Measurements from ENCODE around the gene OR10K1.
A peak's percentile ranks its signal among the peaks of the same experiment; 100 is the strongest.
"Not testable (repeated sequence)": the region's sequence is repeated elsewhere in the genome, so short reads cannot be mapped to it uniquely, and the experiment has no call there.

The OR10K1 gene, protein sequence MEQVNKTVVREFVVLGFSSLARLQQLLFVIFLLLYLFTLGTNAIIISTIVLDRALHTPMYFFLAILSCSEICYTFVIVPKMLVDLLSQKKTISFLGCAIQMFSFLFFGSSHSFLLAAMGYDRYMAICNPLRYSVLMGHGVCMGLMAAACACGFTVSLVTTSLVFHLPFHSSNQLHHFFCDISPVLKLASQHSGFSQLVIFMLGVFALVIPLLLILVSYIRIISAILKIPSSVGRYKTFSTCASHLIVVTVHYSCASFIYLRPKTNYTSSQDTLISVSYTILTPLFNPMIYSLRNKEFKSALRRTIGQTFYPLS

DNA sequence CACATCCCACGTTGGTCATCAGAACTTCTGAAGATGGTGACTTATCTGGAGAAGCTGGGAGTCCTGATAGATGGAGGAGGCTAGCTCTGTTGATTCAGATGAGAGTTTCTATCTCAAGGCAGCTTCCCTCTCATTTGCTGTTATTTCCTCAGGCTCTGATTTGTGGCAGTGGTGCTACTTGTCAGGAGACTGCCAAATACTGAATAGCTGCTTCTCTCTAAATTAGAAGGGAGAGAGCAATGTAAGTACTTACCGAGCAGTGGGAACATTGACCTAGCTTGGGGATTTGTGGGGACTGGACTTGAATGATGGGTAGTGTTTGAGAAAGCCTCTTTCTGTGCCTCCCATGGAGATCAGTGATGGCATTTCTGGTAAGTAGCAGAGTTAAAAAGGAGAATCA lies at the start of gene OR10K1:
TSS of gene OR10K1 (plus strand) at position 301 of the 400 bp plus-strand sequence. CDS start 3,728 bp downstream, outside the sequence.
- DNase-seq, result no peak

DNA sequence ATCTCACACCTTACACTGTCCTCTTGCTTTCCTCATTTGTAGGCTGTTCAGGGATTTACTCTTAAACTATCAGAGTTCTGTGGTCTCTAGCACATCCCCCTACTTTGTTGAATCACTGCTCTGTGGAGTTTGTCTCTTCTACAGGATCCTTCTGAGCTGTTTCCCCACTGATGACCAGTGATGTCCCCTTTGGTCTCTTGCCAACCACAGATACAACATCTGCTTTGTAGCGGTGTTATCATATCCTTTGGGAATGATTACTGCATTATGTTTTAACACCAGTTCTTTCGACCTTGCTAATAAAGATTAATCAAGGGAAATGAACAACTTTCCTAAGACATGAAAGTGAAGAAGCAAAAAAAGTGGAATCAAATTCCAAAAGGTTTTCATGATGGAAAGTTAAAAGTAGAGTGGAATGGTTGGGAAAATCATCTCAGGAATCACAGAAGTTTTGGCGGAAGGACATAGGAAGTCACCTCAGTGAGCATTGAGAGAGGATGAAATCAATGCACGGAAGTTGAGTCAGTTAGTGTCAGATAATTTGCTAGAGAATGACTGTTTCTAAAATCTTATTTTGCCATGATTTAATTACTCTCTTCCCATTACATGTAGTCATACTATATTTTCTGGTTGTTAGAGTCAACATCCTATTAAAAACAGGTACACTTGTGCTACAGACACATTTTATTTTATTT lies 46.8 kb upstream of the OR10K1 start:
- DNase-seq, result no peak

DNA sequence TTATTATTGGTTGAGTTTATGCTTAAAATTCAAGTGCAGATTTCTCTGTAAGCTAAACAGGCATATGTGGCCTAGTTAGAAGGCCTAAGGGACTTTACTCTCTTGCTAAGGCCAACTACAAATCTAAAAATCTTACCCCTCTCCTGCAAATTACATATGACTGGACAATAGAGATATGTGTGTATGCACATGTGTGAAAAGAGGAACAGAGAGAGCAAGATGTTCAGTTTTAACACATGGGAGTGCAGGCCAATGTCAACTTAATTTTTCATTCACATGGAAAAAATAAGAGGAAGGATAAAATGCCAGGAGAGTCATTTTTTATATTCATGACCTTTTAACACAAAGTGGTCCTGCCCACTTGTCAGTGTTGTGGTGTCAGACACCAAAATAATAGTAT lies 44.0 kb upstream of the OR10K1 start:
- no peak for DNase-seq

DNA sequence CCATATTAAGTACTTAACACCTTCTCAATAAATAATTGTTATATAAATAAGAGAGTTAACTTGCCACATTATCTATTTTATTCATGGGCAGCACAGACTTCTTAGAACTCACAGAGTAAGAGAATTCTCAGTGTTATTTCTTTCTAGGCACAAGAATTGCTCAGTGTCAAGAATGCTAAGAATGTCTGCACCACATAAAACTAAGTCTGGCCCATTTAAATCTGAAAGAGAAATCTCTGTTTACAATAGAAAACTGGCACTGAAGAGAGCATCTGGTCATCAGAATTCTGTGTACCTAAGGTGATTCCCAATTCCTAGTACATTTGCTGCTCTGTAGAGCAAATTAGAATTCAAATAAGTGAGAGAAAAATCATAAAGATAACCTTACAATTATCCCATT lies 39.4 kb upstream of the OR10K1 start:
- DNase-seq, result no peak

DNA sequence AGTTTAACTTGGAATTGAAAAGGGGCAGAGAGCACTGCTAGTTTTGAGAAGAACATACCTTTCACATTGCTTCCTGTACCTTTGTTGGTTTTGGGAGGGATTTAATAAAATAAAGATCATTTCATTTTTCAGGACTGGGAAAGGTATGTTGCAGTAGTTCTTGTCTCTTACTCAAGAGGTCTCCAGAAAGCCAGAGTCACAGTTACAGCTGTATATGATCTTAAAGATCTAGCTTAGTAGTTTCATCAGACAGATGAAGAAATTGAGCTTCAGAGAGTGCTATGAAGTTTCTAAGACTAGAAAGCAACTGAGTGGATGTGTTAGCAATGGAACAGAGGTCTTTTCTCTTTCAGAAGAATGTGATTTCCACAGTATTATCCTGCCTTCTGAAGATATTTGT lies 36.6 kb upstream of the OR10K1 start:
- no peak for DNase-seq

DNA sequence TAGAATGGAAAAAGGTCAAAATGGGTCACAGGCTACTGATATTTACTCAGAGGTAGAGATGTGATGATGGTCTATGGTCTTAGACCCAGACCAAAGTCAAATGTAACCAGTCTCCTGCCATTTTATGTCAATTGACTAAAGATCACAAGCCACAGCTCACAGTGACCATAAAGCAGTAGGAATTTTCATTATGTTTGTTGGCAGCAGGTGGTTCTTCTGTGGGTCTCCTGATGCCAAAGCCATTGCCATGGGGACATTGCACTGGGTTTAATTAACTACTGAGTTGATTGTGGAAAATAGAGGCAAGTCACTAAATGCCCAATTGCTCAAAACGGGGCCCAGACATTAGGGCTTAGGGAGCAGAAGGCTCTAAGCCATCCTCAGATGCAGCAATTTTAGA lies 35.5 kb upstream of the OR10K1 start, which contains the start of gene OR10K2:
TSS of gene OR10K2 (minus strand) at position 101 of the 400 bp plus-strand sequence. CDS start 5,371 bp downstream, outside the sequence.
- no peak for DNase-seq

DNA sequence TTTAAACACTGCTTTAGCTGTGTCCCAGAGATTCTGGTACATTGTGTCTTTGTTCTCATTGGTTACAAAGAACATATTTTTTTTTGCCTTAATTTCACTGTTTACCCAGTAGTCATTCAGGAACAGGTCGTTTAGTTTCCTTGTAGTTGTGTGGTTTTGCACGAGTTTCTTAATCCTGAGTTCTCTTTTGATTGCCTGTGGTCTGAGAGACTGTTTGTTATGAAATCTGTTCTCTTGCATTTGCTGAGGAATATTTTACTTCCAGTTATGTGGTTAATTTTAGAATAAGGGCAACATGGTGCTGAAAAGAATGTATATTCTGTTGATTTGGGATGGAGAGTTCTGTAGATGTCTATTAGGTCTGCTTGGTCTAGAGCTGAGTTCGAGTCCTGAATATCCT lies 31.5 kb upstream of the OR10K1 start:
- not testable (repeated sequence) for DNase-seq

DNA sequence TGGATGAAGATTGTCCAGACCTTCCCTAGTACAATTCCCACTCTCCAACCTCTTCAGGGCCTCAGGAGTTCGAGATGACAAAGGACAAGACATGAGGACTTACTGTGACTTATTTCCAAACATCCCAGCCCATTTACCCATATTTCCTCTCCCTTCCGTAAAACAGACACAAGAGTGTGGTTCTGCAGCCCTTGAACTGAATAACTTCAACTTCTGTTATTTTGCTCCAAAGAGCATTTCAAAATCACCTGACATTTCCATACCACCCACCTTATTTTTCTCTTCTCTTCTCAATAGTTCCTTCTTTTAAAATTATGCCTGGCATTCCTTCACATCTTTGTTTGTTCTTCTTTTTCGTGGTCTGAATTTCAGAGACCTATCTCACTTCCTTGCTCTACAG lies 26.9 kb upstream of the OR10K1 start:
- no peak for DNase-seq

DNA sequence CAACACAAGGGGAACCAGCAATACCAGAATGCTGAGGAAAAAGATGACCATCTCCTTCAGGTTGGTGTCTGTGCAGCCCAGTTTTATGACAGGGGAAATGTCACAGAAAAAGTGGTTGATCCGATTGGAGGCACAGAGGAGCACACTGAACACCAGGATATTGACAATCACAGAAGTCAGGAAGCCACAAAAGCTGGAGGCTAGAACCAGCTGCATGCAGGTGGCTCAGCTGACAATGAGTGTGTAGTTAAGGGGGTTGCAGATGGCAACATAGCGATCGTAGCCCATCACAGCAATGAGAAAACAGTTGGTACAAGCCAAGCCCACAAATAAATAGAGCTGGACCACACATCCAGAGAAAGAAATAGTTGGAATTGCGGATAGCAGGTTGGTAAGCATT lies 16.3 kb upstream of the OR10K1 start:
- no peak for DNase-seq

DNA sequence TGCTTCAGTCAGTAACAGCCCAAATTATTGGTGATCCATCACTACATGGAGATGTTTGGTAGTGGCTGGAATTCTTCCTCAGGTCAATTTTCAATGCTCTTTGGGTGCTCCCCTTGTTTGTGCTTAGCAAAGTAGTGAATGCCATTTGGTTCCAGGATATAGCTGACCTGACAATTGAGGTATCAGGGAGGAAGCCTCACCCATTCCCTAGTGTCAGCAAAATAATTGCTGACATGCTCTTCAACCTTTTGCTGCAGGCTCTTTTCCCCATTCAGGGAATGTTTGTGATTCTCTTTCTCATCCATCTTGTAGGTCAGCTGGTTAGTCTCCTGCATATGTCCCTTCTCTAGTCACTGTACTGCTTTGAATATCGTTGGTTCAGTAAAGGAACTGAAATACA lies 7.1 kb upstream of the OR10K1 start:
- DNase-seq, result no peak

DNA sequence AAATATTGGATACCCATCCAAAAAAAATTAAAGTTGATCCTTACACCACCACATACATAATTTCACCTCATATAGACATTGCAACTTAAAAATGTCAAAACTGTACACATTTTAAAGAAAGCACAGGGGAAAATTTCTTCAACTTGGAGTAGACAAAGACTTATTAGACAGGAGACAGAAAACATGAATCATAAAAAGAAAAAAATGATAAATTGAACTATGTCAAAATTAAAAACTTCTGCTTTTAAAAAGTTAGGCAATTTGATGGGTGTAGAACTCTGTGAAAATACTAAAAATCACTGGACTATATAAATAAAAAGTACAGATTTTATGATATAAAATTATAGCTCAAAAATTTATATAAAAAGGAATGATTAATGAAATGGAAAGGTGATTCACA lies 4.4 kb upstream of the OR10K1 start:
- no peak for DNase-seq

DNA sequence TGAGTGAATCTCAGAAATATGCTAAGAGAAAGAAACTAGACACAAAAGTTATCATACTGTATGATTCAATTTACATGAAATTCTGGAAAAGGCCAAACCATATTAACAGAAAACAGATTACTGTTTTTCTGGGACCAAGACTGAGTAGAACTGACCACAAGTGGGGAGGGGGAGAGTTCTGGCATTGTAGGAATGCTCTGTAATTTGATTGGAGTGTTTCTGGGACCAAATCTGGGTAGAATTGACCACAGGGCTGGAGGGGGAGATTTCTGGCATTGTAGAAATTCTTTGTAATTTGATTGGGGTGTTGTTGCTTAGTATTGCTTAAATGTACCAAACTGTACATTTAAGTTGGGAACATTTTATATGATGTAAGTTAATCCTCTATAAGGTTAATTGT lies 3.4 kb upstream of the OR10K1 start:
- no peak for DNase-seq

DNA sequence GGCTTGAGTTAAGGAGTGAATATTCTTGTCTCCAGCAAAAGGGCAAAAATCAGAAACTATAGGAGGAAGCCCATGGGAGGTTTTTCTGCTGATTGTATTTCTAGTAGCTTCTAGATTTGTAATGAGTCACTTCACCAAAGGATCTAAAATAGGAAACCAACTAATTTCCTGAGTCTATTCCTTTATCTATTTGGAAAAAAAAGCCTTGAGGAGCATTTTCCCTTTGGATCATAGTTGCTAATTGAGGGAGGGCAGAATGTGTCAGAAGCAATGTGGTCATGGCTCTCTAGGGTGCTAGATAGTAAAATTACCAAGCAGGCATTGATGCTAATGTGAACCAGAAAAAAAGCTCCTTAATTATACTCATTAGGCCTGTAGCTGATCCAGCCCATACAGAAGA lies 10.3 kb downstream of the OR10K1 start, which contains the start of gene OR10R2:
TSS of gene OR10R2 (plus strand) at position 301 of the 400 bp plus-strand sequence. CDS start 106 bp downstream, outside the sequence.
- no peak for DNase-seq

DNA sequence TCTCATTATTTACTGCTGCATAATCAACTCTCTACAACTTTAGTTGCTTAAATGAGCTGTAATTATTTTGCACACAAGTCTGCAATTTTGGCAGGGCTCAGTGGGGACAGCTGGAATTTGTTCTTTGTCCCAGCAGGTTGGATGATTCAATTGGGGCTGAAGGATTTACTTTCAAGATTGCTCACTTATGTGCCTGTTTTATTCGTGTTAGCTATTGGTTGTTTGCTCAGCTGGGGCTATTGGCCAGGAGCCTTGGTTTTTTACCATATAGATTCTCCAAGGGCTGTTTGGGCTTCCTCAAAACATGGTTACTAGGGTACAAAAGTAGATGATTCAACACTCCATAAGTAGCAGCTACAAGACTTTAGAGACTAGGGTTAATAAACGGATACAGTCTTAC lies 23.8 kb downstream of the OR10K1 start:
- no peak for DNase-seq

DNA sequence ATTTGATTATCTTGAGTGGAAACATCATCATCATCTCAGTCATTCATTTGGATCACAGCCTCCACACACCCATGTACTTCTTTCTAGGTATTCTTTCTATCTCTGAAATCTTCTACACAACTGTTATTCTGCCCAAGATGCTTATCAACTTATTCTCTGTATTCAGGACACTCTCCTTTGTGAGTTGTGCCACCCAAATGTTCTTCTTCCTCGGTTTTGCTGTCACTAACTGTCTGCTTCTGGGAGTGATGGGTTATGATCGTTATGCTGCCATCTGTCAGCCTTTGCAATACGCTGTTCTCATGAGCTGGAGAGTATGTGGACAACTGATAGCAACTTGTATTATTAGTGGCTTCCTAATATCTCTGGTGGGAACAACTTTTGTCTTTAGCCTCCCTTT lies 29.7 kb downstream of the OR10K1 start:
- no peak for DNase-seq

DNA sequence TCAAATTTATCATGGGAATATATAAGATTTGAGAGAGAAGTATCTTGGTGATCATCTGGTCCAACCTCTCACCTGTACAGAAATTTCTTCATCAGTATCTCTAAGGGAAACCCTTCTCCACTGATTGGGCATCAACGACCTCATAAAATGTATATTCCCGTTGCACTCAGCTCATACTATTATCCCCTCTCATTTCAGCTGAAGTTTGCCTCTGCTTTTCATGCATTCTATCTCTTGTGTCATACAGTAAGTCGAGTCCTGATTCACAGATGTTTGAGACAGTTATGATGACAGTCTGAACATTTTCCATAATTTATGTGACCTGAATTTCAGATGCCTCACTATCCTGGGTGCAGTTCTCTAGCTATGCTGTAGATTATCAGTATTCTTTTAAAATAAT lies 31.4 kb downstream of the OR10K1 start:
- DNase-seq, result no peak

DNA sequence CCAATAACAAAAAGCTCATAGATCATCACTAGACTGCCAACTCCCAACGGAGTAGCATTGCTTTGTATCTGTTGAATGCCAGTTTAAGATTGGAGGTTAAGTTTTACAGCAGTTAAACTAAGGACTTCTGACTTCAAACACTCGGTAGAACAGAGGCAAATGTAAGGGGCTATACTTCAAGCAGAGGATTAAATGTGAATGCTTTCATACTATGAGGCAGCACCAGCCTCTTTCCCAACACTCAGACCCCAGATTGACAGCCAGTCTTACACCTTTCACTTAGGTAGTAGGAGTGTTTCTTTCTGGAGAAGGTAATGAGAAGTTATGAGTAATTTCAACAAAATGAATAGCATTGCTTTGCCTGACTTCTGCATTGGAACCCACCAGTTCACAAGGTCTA lies 33.2 kb downstream of the OR10K1 start:
- no peak for DNase-seq

DNA sequence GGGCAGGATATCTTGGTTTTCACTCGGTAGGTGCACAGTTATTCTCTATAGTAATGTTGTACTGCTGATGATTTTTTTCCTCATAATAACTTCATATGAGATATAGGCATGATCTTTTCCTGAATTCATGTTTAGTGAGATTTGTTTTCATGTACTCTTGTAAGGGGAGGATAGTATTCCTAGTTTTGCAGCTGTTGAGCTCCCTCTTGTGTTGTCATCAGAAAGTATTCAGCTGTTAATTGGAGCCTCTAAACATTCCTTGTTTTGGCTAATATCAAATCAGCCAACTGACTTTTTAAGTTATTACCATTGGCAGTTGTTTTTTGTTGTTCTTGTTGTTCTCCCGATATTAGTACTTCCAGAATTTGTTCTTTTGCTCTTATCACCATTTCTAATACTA lies 34.7 kb downstream of the OR10K1 start:
- DNase-seq, result peak in 1 of 56 donors; percentile 1

DNA sequence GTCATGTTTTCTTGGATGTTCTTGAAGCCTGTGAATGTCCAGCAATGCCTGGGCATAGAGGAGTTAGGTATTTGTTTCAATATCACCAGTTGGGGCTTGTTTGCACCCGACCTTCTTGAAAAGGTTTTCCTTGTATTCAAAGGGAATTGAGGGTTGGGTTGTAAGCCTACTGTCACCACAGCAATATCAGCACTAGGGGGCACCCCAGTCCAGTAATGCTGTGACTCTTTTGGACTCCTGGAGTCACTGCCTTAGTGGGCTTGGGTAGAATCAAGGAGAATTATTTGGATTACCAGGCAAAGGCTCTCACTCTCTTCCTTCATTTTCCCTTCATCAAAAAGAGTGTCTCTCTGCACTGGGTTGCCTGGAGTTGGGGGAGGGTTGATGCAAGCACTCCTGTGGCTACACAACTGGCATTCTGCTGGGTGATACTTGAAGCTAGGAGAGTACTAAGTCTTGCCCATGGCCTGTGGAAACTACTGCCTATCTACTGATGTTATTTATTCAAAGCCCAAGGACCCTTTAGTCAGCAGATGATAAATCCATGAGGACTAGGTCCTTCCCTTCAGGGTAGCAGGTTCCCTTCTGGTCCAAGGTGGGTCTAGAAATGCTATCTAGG lies 44.8 kb downstream of the OR10K1 start:
- peak in 3 of 56 donors; percentile 7 for DNase-seq

DNA sequence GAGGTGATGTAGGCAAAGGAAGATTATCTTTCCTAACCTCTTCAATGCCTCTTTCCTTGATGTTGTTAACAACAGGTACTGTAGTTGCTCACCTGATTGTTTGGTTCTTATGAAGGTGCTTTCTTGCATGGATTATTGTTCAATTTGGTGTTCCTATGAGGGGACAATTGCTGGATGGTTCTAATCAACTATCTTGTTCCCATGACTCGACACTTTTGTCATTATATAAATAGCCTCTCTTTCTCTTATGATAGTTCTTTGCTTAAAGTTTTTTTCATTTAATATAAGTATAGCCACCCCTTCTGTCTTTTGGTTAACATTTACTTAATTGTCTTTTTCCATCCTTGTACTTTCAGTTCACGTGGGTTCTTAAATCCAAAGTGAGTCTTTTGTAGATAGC lies 45.9 kb downstream of the OR10K1 start:
- no peak for DNase-seq

DNA sequence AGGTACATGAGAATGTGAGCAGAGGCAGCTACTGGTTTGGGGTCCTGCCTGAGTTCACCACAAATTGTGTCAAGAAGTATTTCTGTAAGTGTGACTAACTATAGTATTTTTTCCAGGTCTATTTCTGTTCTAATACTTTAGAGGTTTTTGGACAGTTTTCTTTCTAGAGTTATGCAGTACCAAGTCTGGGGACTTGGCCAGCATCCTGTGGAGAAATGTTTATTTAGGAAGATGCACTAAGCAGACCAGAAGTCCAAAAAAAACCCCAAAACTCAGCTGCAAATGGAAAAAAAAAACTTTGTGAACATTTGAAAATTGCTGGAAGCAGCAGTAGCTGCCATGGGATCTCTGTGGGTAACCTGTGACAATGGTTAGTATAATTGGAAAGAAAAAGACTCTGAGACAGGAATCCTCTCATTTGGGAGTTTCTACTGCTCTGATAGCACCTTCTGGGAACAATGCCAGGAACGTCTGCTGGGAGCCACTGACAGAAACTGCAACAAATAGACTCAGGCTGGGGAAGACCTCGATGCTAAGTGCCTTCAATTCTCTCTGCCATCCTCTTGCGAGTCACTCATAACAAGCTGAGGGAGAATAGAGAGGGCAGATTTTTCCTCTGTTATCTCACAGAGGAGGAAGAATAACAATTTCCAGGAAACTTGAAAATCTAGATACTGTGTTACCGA lies 48.0 kb downstream of the OR10K1 start:
- no peak for DNase-seq

DNA sequence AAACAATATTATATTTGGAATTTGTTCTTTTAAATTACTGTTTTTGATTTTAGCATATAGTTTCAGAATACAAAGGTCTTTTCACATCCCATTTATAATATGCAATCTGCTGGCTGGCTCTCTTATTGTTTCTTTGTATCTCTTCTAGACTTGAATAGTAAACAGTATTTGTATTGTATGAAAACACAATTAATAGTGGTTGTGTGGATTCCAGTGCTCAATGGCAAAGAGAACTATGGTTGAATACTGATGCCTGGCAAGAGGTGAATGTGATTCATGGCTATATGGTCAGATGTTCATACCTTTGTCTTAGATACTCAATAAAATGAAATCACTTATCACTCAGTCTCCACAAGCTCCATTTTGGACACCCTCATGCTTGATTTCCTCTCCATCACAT lies 55.3 kb downstream of the OR10K1 start:
- no peak for DNase-seq
